ENCODE data around the gene OR14A16.

Gene OR14A16, protein sequence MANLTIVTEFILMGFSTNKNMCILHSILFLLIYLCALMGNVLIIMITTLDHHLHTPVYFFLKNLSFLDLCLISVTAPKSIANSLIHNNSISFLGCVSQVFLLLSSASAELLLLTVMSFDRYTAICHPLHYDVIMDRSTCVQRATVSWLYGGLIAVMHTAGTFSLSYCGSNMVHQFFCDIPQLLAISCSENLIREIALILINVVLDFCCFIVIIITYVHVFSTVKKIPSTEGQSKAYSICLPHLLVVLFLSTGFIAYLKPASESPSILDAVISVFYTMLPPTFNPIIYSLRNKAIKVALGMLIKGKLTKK

DNA sequence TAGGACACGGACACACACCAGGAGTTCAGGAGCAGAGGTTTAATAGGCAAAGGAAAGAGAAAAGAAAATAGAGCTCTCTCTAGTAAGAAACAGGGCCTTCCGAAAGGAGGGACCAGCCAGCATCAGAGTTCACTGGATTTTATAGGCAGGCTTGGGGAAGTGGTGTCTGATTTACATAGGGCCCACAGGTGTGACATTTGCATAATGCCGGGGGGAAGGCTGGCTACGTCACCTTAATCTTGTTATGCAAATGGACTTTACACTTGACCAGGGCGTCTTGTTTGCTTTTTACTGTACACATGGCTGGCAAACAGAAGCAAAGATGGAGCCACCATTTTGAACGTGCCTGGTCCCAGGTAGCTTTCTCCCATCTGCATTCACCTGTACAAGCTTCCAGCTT lies at the start of gene OR14A16:
Gene OR14A16, minus strand, starts transcription at position 97 of the 400 bp plus-strand sequence. CDS start 8,390 bp downstream, outside the sequence.
- Histone ChIP-seq H3K36me3 (ENCODE audit: control insufficient read depth, insufficient read depth, low read length) (no peaks in the 10 kb centered on the region), H3K4me1 (ENCODE audit: control insufficient read depth, insufficient read depth, low read length) (peaks cover 6% of the 10 kb centered on the region), H3K4me3 (ENCODE audit: low read depth, low read length) (no peak within 1 kb of the TSS), H3K9me3 (ENCODE audit: control insufficient read depth, insufficient read depth, low read length) (no peaks in the 10 kb centered on the region), H3K9ac (ENCODE audit: low read depth, low read length) (no peak within 1 kb of the TSS), H3K27me3 (ENCODE audit: control insufficient read depth, insufficient read depth, low read length) (no peaks in the 10 kb centered on the region)

DNA sequence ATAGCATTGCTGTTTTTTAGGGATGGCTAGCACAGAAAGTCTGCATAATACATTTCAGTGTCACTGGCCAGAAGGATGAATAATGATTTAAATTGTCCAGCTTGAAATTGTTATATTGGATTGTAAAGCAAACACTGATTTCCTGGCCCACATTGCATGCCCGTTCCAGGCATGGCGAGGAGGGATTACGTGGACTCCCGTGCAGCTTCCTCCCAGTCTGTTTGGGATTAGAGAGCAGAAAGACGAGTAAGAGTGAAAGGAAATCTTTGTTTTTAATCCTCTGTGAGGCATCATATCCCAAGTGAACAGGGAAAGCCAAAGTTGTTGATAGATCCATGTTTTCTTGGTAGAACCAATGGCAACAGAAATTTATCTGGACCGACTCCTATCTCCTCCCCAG lies 41.5 kb upstream of the OR14A16 start:
- Histone ChIP-seq H3K4me3 (ENCODE audit: low read depth, low read length) (no peak overlapping the region), H3K36me3 (ENCODE audit: control insufficient read depth, insufficient read depth, low read length) (peaks cover 2% of the 10 kb centered on the region), H3K9me3 (ENCODE audit: control insufficient read depth, insufficient read depth, low read length) (no peaks in the 10 kb centered on the region), H3K9ac (ENCODE audit: low read depth, low read length) (no peak overlapping the region), H3K27me3 (ENCODE audit: control insufficient read depth, insufficient read depth, low read length) (no peaks in the 10 kb centered on the region), H3K4me1 (ENCODE audit: control insufficient read depth, insufficient read depth, low read length) (no peaks in the 10 kb centered on the region)

DNA sequence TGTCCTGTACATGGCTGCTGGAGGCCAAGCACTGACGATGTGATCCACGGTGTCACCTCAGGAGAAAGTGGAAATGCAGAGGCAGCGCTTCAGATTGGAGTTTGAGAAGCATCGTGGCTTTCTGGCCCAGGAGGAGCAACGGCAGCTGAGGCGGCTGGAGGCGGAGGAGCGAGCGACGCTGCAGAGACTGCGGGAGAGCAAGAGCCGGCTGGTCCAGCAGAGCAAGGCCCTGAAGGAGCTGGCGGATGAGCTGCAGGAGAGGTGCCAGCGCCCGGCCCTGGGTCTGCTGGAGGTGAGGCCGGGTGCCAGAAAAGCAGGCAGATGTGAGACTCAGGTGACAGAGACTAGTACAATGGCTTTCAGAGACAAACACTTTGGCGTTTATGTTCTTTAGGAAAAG lies 40.7 kb upstream of the OR14A16 start:
- Histone ChIP-seq H3K9ac (ENCODE audit: low read depth, low read length) (no peak overlapping the region), H3K27me3 (ENCODE audit: control insufficient read depth, insufficient read depth, low read length) (no peaks in the 10 kb centered on the region), H3K4me3 (ENCODE audit: low read depth, low read length) (no peak overlapping the region), H3K4me1 (ENCODE audit: control insufficient read depth, insufficient read depth, low read length) (no peaks in the 10 kb centered on the region), H3K36me3 (ENCODE audit: control insufficient read depth, insufficient read depth, low read length) (peaks cover 2% of the 10 kb centered on the region), H3K9me3 (ENCODE audit: control insufficient read depth, insufficient read depth, low read length) (no peaks in the 10 kb centered on the region)

DNA sequence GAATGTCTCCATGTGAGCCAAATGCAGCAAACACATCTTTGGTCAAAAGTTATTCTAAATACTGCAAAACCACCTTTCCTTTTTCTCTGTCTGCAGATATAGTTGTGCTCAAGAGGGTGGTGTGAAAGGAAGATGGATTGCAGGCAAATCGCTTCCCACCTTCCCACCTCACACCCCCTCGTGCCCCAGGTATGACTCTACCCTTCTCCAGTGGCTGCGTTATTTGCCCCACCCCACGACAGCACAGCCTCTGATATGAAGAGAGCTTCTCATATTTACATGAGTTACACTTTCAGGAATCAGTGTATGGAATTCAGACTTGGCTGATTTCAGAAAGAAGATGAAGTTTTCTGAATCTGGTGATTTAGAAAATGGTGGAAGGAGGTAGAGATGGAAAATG lies 38.8 kb upstream of the OR14A16 start:
- peaks cover 7% of the 10 kb centered on the region for H3K27me3 ChIP-seq (ENCODE audit: control insufficient read depth, insufficient read depth, low read length)
- H3K4me3 ChIP-seq (ENCODE audit: low read depth, low read length): no peak overlapping the region
- no peaks in the 10 kb centered on the region for H3K9me3 ChIP-seq (ENCODE audit: control insufficient read depth, insufficient read depth, low read length)
- no peaks in the 10 kb centered on the region for H3K4me1 ChIP-seq (ENCODE audit: control insufficient read depth, insufficient read depth, low read length)
- no peaks in the 10 kb centered on the region for H3K36me3 ChIP-seq (ENCODE audit: control insufficient read depth, insufficient read depth, low read length)
- H3K9ac ChIP-seq (ENCODE audit: low read depth, low read length): no peak overlapping the region

DNA sequence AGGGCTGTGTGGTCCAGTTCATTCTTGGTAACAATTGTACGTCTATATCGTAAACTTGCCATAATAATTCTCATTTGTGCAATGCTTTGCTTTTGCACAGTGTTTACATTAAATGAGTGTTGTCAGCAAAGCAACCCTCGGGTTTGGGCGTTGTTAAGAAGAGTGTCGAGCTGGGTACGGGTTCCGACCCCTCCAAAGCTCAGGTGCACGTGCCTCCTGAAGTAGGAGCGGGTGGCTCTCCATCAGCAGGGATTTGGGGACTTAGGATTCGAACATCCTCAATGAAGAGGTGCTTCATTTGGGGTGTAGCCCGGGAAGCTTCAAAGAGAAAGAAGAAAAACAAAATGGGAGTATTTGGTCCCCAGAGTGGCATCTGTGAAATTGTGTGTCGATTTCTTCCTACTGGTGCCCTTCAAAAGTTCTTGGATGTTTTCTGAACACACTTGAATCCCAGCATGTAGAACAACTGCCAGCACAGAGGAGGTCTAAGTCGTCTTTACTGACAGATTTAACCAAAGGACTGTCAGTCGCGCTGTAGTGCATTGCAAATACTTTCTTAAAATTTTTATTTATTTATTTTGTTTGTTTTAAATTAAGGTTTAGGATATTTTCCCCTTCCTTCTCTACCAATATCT lies 34.2 kb upstream of the OR14A16 start:
- H3K27me3 ChIP-seq (ENCODE audit: control insufficient read depth, insufficient read depth, low read length): peaks cover 8% of the 10 kb centered on the region
- H3K4me3 ChIP-seq (ENCODE audit: low read depth, low read length): peak overlapping the region; percentile 66
- H3K4me1 ChIP-seq (ENCODE audit: control insufficient read depth, insufficient read depth, low read length): no peaks in the 10 kb centered on the region
- no peak overlapping the region for H3K9ac ChIP-seq (ENCODE audit: low read depth, low read length)
- H3K9me3 ChIP-seq (ENCODE audit: control insufficient read depth, insufficient read depth, low read length): no peaks in the 10 kb centered on the region
- H3K36me3 ChIP-seq (ENCODE audit: control insufficient read depth, insufficient read depth, low read length): no peaks in the 10 kb centered on the region

DNA sequence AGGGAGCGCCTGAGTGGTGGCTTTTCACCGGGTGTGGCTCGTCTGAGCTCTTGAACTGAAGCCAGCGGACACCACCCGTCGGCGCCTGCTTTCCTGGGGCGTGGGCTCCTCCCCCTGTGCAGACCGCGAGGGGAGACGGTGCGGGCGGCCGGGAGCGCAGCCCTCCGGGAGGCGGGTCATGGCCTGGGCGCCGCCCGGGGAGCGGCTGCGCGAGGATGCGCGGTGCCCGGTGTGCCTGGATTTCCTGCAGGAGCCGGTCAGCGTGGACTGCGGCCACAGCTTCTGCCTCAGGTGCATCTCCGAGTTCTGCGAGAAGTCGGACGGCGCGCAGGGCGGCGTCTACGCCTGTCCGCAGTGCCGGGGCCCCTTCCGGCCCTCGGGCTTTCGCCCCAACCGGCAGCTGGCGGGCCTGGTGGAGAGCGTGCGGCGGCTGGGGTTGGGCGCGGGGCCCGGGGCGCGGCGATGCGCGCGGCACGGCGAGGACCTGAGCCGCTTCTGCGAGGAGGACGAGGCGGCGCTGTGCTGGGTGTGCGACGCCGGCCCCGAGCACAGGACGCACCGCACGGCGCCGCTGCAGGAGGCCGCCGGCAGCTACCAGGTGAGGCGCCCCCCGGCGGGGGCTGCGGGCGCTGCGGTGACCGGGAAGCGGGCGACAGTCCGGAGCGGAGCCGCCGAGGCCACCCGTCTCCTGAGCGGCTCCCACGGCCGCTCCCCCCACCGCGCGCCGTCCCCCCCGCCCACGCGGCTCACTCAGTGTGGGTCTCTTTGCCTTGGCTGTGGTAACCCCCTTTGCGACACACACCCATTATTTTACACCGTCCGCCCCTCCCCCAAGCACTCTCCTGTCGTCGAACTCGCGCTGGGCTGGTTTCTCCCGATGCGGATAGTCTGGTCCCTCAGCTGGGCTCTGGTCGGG lies 33.4 kb upstream of the OR14A16 start, which contains the start of gene TRIM58:
Gene TRIM58, plus strand, starts transcription at position 119 of the 916 bp plus-strand sequence. Its CDS starts 60 bp downstream, at position 179.
- Histone ChIP-seq H3K4me1 (ENCODE audit: control insufficient read depth, insufficient read depth, low read length) (no peaks in the 10 kb centered on the region), H3K4me3 (ENCODE audit: low read depth, low read length) (peak within 1 kb of the TSS; percentile 66), H3K9ac (ENCODE audit: low read depth, low read length) (peak within 1 kb of the TSS; percentile 54), H3K27me3 (ENCODE audit: control insufficient read depth, insufficient read depth, low read length) (peaks cover 8% of the 10 kb centered on the region), H3K36me3 (ENCODE audit: control insufficient read depth, insufficient read depth, low read length) (no peaks in the 10 kb centered on the region), H3K9me3 (ENCODE audit: control insufficient read depth, insufficient read depth, low read length) (no peaks in the 10 kb centered on the region)

DNA sequence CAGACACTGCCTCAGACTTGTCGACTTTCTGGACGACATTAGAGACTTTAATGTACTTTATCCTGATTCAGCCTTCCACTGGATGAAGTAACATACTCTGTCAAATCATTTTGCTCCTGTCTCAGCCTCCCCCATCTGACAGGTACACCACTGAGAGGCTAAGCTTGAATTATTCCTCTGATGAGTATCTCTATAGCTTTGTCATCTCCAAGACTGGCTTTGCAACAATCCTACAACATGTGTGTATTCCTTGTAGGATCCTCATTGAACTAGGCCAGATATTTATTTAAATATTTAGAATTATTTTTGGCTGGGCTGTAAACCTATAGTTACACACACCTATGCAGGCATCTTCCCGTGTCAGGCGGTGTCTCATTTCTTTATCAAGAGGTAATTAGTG lies 32.0 kb upstream of the OR14A16 start:
- no peaks in the 10 kb centered on the region for H3K36me3 ChIP-seq (ENCODE audit: control insufficient read depth, insufficient read depth, low read length)
- H3K9me3 ChIP-seq (ENCODE audit: control insufficient read depth, insufficient read depth, low read length): no peaks in the 10 kb centered on the region
- no peaks in the 10 kb centered on the region for H3K4me1 ChIP-seq (ENCODE audit: control insufficient read depth, insufficient read depth, low read length)
- H3K4me3 ChIP-seq (ENCODE audit: low read depth, low read length): no peak overlapping the region
- no peak overlapping the region for H3K9ac ChIP-seq (ENCODE audit: low read depth, low read length)
- peaks cover 8% of the 10 kb centered on the region for H3K27me3 ChIP-seq (ENCODE audit: control insufficient read depth, insufficient read depth, low read length)

DNA sequence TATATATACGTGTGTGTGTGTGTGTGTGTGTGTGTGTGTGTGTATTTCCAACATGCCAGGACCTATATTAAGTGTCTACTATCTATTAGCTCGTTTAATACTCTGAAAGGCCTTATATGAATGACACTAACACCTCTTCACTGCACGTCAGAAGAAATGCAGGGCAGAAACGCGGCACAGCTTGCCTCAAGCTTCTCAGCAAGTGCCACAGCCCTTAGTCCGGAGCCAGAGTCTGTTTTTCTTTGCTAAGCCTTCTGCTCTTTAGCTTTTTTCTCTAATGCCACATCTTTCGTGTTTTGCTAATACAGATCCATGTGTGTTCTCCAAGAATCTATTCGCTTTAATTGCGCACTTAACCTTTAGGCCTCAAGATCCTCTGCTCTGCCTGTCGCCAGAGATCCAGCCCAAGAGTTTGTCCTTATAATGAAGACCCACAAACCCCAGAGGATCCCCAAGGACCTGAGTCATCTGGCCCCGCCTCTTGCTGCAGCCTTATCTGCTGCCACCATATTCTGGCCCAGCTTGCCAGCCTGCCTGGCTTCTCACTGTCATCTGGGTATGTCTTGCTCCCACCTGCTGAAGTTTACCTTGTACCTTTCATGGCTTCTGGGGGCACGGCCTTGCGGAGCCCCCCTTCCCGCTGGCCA lies 31.1 kb upstream of the OR14A16 start:
- H3K36me3 ChIP-seq (ENCODE audit: control insufficient read depth, insufficient read depth, low read length): no peaks in the 10 kb centered on the region
- H3K4me1 ChIP-seq (ENCODE audit: control insufficient read depth, insufficient read depth, low read length): no peaks in the 10 kb centered on the region
- H3K9me3 ChIP-seq (ENCODE audit: control insufficient read depth, insufficient read depth, low read length): no peaks in the 10 kb centered on the region
- peaks cover 8% of the 10 kb centered on the region for H3K27me3 ChIP-seq (ENCODE audit: control insufficient read depth, insufficient read depth, low read length)
- H3K9ac ChIP-seq (ENCODE audit: low read depth, low read length): no peak overlapping the region
- no peak overlapping the region for H3K4me3 ChIP-seq (ENCODE audit: low read depth, low read length)

DNA sequence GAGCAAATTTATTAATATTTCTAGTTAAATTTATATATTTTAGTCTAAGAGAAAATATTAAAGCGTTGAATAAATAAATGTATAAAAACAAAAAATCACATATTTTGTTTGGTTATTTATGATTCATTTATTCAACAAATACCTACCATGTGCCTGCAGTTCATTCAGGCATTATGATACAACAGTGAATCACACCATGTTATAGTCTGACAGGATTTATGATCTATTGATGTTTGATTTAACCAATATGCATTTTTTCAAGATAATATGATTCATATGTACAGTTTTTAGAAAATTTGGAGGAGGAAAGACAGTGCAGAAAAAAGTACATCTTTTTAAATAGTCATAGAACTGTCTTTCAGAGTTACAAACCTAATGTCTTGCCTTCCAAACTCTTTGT lies 25.7 kb upstream of the OR14A16 start:
- Histone ChIP-seq H3K4me1 (ENCODE audit: control insufficient read depth, insufficient read depth, low read length) (peaks cover 6% of the 10 kb centered on the region), H3K36me3 (ENCODE audit: control insufficient read depth, insufficient read depth, low read length) (no peaks in the 10 kb centered on the region), H3K27me3 (ENCODE audit: control insufficient read depth, insufficient read depth, low read length) (no peaks in the 10 kb centered on the region), H3K9ac (ENCODE audit: low read depth, low read length) (no peak overlapping the region), H3K4me3 (ENCODE audit: low read depth, low read length) (no peak overlapping the region), H3K9me3 (ENCODE audit: control insufficient read depth, insufficient read depth, low read length) (no peaks in the 10 kb centered on the region)

DNA sequence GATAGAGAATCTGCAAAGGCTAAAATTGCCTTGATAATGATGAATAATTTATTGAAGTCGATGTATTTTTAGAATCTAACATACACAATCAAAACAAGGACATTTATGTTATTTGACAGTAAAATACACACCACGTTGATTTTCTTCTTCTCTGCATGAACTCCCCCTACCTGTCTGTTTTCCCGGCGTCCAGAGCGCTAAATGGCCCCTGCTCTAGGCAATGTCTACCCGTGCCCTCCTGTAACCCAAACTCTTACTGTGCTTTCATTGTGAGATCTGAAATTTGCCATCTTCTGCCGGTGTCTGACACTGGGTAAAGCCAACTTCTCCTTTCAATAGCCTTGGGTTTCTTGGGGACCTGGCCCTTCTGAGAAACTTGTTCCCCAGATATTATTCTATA lies 24.4 kb upstream of the OR14A16 start:
- peaks cover 9% of the 10 kb centered on the region for H3K4me1 ChIP-seq (ENCODE audit: control insufficient read depth, insufficient read depth, low read length)
- no peak overlapping the region for H3K4me3 ChIP-seq (ENCODE audit: low read depth, low read length)
- H3K36me3 ChIP-seq (ENCODE audit: control insufficient read depth, insufficient read depth, low read length): no peaks in the 10 kb centered on the region
- H3K9ac ChIP-seq (ENCODE audit: low read depth, low read length): no peak overlapping the region
- no peaks in the 10 kb centered on the region for H3K27me3 ChIP-seq (ENCODE audit: control insufficient read depth, insufficient read depth, low read length)
- H3K9me3 ChIP-seq (ENCODE audit: control insufficient read depth, insufficient read depth, low read length): no peaks in the 10 kb centered on the region

DNA sequence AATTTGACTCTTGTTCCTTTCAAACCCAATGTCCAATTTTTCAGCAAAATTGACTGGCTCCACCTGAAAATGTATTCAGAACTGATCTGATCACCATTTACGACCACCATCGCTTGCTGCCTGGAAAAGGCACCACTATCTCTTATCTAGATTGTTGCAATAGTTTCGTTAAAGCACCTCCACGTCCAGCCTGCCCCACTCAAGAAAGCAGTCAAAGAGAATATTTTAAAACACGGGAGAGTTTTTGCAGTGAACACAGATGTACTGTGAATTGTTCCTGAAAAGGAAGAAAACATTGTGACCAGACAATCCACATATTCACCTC lies 21.7 kb upstream of the OR14A16 start:
- no peaks in the 10 kb centered on the region for H3K9me3 ChIP-seq (ENCODE audit: control insufficient read depth, insufficient read depth, low read length)
- no peak overlapping the region for H3K9ac ChIP-seq (ENCODE audit: low read depth, low read length)
- H3K4me1 ChIP-seq (ENCODE audit: control insufficient read depth, insufficient read depth, low read length): peaks cover 9% of the 10 kb centered on the region
- H3K27me3 ChIP-seq (ENCODE audit: control insufficient read depth, insufficient read depth, low read length): no peaks in the 10 kb centered on the region
- no peak overlapping the region for H3K4me3 ChIP-seq (ENCODE audit: low read depth, low read length)
- H3K36me3 ChIP-seq (ENCODE audit: control insufficient read depth, insufficient read depth, low read length): no peaks in the 10 kb centered on the region

Measured in iPS-15b (cell line).